PC-9 (cell line): ENCODE results near the gene AP2B1. TPM values are rescaled to one million over a fixed set of nuclear protein-coding genes. Genes with fewer than 3 reads are reported as not detected.

Experiments
- BruUV-seq: library from RNA; stranded (reverse); fragments of 400-500 nt; replicated peaks from 2 replicates; lab custom pipeline; 2021; lab: Mats Ljungman, UMichigan
- CTCF ChIA-PET: fragments of 300-600 bp; sonication (Branson Sonifier 250); formaldehyde crosslinking; loops from one replicate; lab custom pipeline; 2022; ENCODE audit warnings: antibody characterized with exemption; lab: Charles Lee
- POLR2A ChIA-PET: fragments of 300-600 bp; sonication (Branson Sonifier 250); formaldehyde crosslinking; loops from one replicate; lab custom pipeline; 2022; ENCODE audit warnings: antibody characterized with exemption; ENCODE audit not compliant: unreplicated experiment; lab: Charles Lee
- DNase-seq, 2 experiments: peaks; one replicate each; pipeline versions ENCODE4 v3.0.0 to v3.0.0-alpha.2; 2015 to 2022; ENCODE audit warnings: mixed read lengths in 1 of 2
- H2AFZ ChIP-seq: fragments of 200-600 bp; sonication (generic); 2 replicates; pipeline ENCODE4 v1.8.1; 2017; ENCODE audit warnings: antibody characterized with exemption
- H3F3A ChIP-seq: fragments of 200-600 bp; sonication (generic); 2 replicates; pipeline ENCODE4 v1.8.1; 2017; ENCODE audit warnings: antibody characterized with exemption, mild to moderate bottlenecking, low read depth; ENCODE audit not compliant: insufficient read depth
- H3K27ac ChIP-seq: fragments of 200-600 bp; sonication (generic); 2 replicates; pipeline ENCODE4 v1.6.1; 2016; ENCODE audit warnings: mixed run types
- H3K27me3 ChIP-seq: fragments of 200-600 bp; sonication (generic); 2 replicates; pipeline ENCODE4 v1.6.1; 2016; ENCODE audit warnings: low read depth, mixed run types; ENCODE audit not compliant: insufficient read depth
- H3K36me3 ChIP-seq: fragments of 200-600 bp; sonication (generic); 2 replicates; pipeline ENCODE4 v1.6.1; 2016; ENCODE audit warnings: low read depth, mixed run types
- H3K4me1 ChIP-seq: fragments of 200-600 bp; sonication (generic); replicated peaks from 2 replicates; pipeline ENCODE4 v1.6.1; 2016; ENCODE audit warnings: mixed run types; ENCODE audit not compliant: insufficient read depth
- H3K4me2 ChIP-seq: fragments of 200-600 bp; sonication (generic); 2 replicates; pipeline ENCODE4 v1.6.1; 2017; ENCODE audit warnings: mixed run types
- H3K4me3 ChIP-seq: fragments of 200-600 bp; sonication (generic); 2 replicates; pipeline ENCODE4 v1.6.1; 2016; ENCODE audit warnings: mixed run types
- H3K79me2 ChIP-seq: fragments of 200-600 bp; sonication (generic); 2 replicates; pipeline ENCODE4 v1.6.1; 2017; ENCODE audit warnings: low read depth, mixed run types
- H3K9me2 ChIP-seq: fragments of 200-600 bp; sonication (generic); 2 replicates; pipeline ENCODE4 v1.8.1; 2017; ENCODE audit warnings: mild to moderate bottlenecking; ENCODE audit not compliant: insufficient read depth
- H3K9me3 ChIP-seq: fragments of 200-600 bp; sonication (generic); 2 replicates; pipeline ENCODE4 v1.8.1; 2016; ENCODE audit warnings: low read depth; ENCODE audit not compliant: insufficient read depth
- H4K20me1 ChIP-seq: fragments of 200-600 bp; sonication (generic); 2 replicates; pipeline ENCODE4 v1.8.1; 2017; ENCODE audit not compliant: insufficient read depth
- CTCF ChIP-seq: fragments of 200-600 bp; sonication (generic); conservative IDR thresholded peaks from 2 replicates; pipeline ENCODE4 v1.6.1; 2017; ENCODE audit warnings: mixed run types, antibody characterized with exemption, mild to moderate bottlenecking, moderate library complexity
- EZH2 ChIP-seq: fragments of 200-600 bp; sonication (generic); IDR thresholded peaks from 2 replicates; pipeline ENCODE4 v1.8.0; 2017; ENCODE audit warnings: antibody characterized with exemption, low read depth
- intact Hi-C: fragments of 100-400 bp; cut with micrococcal nuclease; formaldehyde crosslinking; loops from one replicate; pipeline ENCODE4 v1.10.0; 2022; ENCODE audit not compliant: unreplicated experiment
- total RNA-seq: library from RNA; stranded (reverse); gene quantifications from 2 replicates; pipeline ENCODE4 v1.2.3, GENCODE V29; 2021

AP2B1 gene
- total RNA-seq, 1 experiment from 2014 or later, result 186 TPM

- no peak overlapping the region for H2AFZ ChIP-seq
- peaks cover 13% of the 10 kb centered on the region; the same call in 1 of the 2 replicates for H3K36me3 ChIP-seq
- CTCF ChIA-PET, result no interaction called here
- intact Hi-C loops, result no loop called here
- no TSS peak for BruUV-seq
- no peak overlapping the region for H3K4me3 ChIP-seq
- POLR2A ChIA-PET, result no interaction called here
- H3K4me1 ChIP-seq, result no peaks in the 10 kb centered on the region
- peaks cover 7% of the 10 kb centered on the region for H4K20me1 ChIP-seq
- H3K79me2 ChIP-seq, result no peaks in the 10 kb centered on the region
- no peaks in the 10 kb centered on the region for H3F3A ChIP-seq
- H3K4me2 ChIP-seq, result no peak overlapping the region
- H3K27ac ChIP-seq, result no peak overlapping the region
- no peaks in the 10 kb centered on the region for H3K27me3 ChIP-seq
- TF ChIP-seq EZH2 (no peak), CTCF (no peak)
- DNase-seq, result no peak
- no peaks in the 10 kb centered on the region for H3K9me2 ChIP-seq
- H3K9me3 ChIP-seq, result no peaks in the 10 kb centered on the region
Measured at GRCh38 chr17:35695613-35696012, 108.5 kb downstream of the AP2B1 start.

- no peaks in the 10 kb centered on the region for H3K9me3 ChIP-seq
- ChIA-PET POLR2A (no interaction called here), CTCF (no interaction called here)
- H3K79me2 ChIP-seq, result no peaks in the 10 kb centered on the region
- no peak for TF ChIP-seq EZH2
- no peak for TF ChIP-seq CTCF
- H2AFZ ChIP-seq, result no peak overlapping the region
- no peak overlapping the region for H3K27ac ChIP-seq
- H3K4me1 ChIP-seq, result no peaks in the 10 kb centered on the region
- intact Hi-C loops, result no loop called here
- DNase-seq, result no peak
- peaks cover 3% of the 10 kb centered on the region; the same call in 1 of the 2 replicates for H3K36me3 ChIP-seq
- H3K4me3 ChIP-seq, result no peak overlapping the region
- H3K9me2 ChIP-seq, result no peaks in the 10 kb centered on the region
- H4K20me1 ChIP-seq, result peaks cover 5% of the 10 kb centered on the region
- H3K27me3 ChIP-seq, result no peaks in the 10 kb centered on the region
- no TSS peak for BruUV-seq
- no peak overlapping the region for H3K4me2 ChIP-seq
- no peaks in the 10 kb centered on the region for H3F3A ChIP-seq
Measured at GRCh38 chr17:35698800-35699199, 111.7 kb downstream of the AP2B1 start.

DNA sequence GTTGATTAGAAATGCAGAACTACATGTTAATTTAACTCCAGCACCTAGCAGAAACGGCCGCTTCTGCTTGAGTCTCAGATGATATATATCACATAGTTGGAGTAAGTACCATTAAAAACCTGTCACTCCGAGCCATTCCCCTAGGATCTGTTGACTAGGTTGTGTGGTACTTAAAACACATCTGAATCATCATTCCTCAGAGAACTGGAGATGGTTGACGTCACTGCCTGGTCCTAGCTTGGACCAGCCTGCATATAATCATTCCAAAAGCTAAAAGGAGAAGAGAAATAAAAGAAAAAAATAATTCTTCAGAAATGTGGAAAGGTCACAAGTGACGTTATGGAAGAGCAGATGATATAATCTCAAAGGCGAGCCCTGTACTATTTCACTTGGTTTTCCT, 113.0 kb downstream of the AP2B1 start:
- intact Hi-C loops, result no loop called here
- no TSS peak for BruUV-seq
- no peaks in the 10 kb centered on the region for H3K4me1 ChIP-seq
- H3K4me2 ChIP-seq, result no peak overlapping the region
- H3K27ac ChIP-seq, result no peak overlapping the region
- no peaks in the 10 kb centered on the region for H3K9me3 ChIP-seq
- DNase-seq, result no peak
- H3K4me3 ChIP-seq, result no peak overlapping the region
- no peaks in the 10 kb centered on the region for H3K36me3 ChIP-seq
- POLR2A ChIA-PET, result no interaction called here
- TF ChIP-seq CTCF (no peak), EZH2 (no peak)
- CTCF ChIA-PET, result no interaction called here
- peaks cover 3% of the 10 kb centered on the region; the same call in 1 of the 2 replicates for H4K20me1 ChIP-seq
- H2AFZ ChIP-seq, result no peak overlapping the region
- H3K27me3 ChIP-seq, result no peaks in the 10 kb centered on the region
- no peaks in the 10 kb centered on the region for H3K79me2 ChIP-seq
- H3F3A ChIP-seq, result no peaks in the 10 kb centered on the region
- H3K9me2 ChIP-seq, result no peaks in the 10 kb centered on the region
